Ovary (tissue), 3 donors: ENCODE measurements around the gene OR2T10.
"Not testable (repeated sequence)": the region's sequence is repeated elsewhere in the genome, so short reads cannot be mapped to it uniquely, and the experiment has no call there.

ENCODE experiments used
- CTCF ChIP-seq, 3 donors: fragments of 450-650 bp in 2 of 3; fragments of 200-600 bp in 1 of 3; IDR thresholded peaks; one replicate each; pipeline versions ENCODE4 v1.5.1 to v1.8.0; 2016 to 2022; ENCODE audit warnings: antibody characterized with exemption in 3 of 3, mild to moderate bottlenecking in 1 of 3
- EP300 ChIP-seq: sonication (generic); formaldehyde crosslinking; IDR thresholded peaks from one replicate; pipeline ENCODE4 v1.6.1; 2017; ENCODE audit warnings: antibody characterized with exemption
- POLR2A ChIP-seq: fragments of 450-650 bp; IDR thresholded peaks from one replicate; pipeline ENCODE4 v1.6.1; 2017; ENCODE audit warnings: antibody characterized with exemption, mild to moderate bottlenecking, moderate library complexity
- donor health status: DM: no; HTN: no; CAD: no.

- not testable (repeated sequence) for TF ChIP-seq CTCF (IDR thresholded peaks at IDR 0.05); EP300; POLR2A
Observed at GRCh38 chr1:248639652-248640051, 42.2 kb upstream of the OR2T10 start.
